Pancreas (tissue), 10 donors: Measurements from ENCODE around the gene LYL1. TPM values are rescaled to one million over a fixed set of nuclear protein-coding genes. Genes with fewer than 3 reads are reported as not detected.

Experiments
- ATAC-seq, 4 donors: fragments of 200-7000 bp; cut with Tn5 transposase; one replicate each; pipeline versions ENCODE4 v1.8.0 to v1.9.1; 2020; ENCODE audit warnings: mild to moderate bottlenecking in 4 of 4, moderate library complexity in 4 of 4
- DNase-seq, 6 donors: peaks; one replicate each; pipeline ENCODE4 v3.0.0-alpha.2; 2020
- FAIRE-seq: peaks from 2 replicates; lab custom pipeline; 2012; peaks lifted over from hg19 to GRCh38; lab: Jason Lieb, UNC
- H3K27ac ChIP-seq, 4 donors: fragments of 200-600 bp; sonication (generic); 1 replicate in 3 of 4; 2 replicates in 1 of 4; pipeline versions ENCODE4 v1.5.0 to v1.8.0; 2020
- H3K27me3 ChIP-seq, 4 donors: fragments of 200-600 bp; one replicate each; pipeline ENCODE4 v1.8.0; 2021
- H3K36me3 ChIP-seq, 3 donors: fragments of 200-600 bp; sonication (generic) in 1 of 3; one replicate each; pipeline versions ENCODE4 v1.5.0 to v1.8.0; 2020 to 2021
- H3K4me1 ChIP-seq, 3 donors: fragments of 200-600 bp; one replicate each; pipeline ENCODE4 v1.8.0; 2021
- H3K4me3 ChIP-seq, 4 donors: fragments of 200-600 bp; sonication (generic) in 2 of 4; one replicate each; pipeline versions ENCODE4 v1.5.0 to v1.8.0; 2020 to 2021
- H3K9me3 ChIP-seq, 4 donors: fragments of 200-600 bp; one replicate each; pipeline ENCODE4 v1.8.0; 2021
- WGBS, 2 donors: extraction: QIAGEN DNeasy Blood & Tissue Kit; methylation state at CpG; one replicate each; pipeline ENCODE4 v1.1.7; 2013; 5-methylcytosine and 5-hydroxymethylcytosine counted together
- intact Hi-C, 3 donors: fragments of 100-400 bp; cut with DNase I; formaldehyde crosslinking; loops; one replicate each; pipeline versions ENCODE4 v1.11.1 to v1.14.2; 2022
- polyA plus RNA-seq, 2 donors: library from polyadenylated mRNA; stranded (reverse); fragments of 200-250 nt; gene quantifications; one replicate each; pipeline ENCODE4 v1.2.3, GENCODE V29; 2013
- total RNA-seq, 6 donors: library from RNA; stranded (reverse); fragmentation: NEBNext Ultra II Directional in 4 of 6; extraction: Animal tissue kit (Norgen Biotek cat#: 25700) in 4 of 6; gene quantifications; one replicate each; pipeline versions ENCODE4 v1.2.1 to v1.2.4, GENCODE V29; 2021 to 2023
- TF ChIP-seq, protein P1 (sequence below), 4 donors: fragments of 200-600 bp; sonication (generic) in 3 of 4; IDR thresholded peaks; one replicate each; pipeline versions ENCODE4 v1.5.0 to v1.8.0; 2021; ENCODE audit warnings: antibody characterized with exemption in 4 of 4
- donor health status: healthy with polysubstance abuse.
- donor health status: DM: no; HTN: no; CAD: no; lungs with moderate emphysema.
- donor health status: DM: no; HTN: no; CAD: no.
- donor health status: control.
- donor health status: control.
- donor health status: Bipolar disorder and iron deficiency.
- donor health status: DM: yes; HTN: yes; CAD: no.
- donor health status: DM: no; HTN: no; CAD: no.
- donor health status: DM: no; HTN: no; CAD: no.
- donor health status: DM: yes; HTN: yes; CAD: no.

Gene LYL1
- total and polyA plus RNA-seq, 8 donors = 0.51 to 5.5 (median 2.4) TPM

DNA sequence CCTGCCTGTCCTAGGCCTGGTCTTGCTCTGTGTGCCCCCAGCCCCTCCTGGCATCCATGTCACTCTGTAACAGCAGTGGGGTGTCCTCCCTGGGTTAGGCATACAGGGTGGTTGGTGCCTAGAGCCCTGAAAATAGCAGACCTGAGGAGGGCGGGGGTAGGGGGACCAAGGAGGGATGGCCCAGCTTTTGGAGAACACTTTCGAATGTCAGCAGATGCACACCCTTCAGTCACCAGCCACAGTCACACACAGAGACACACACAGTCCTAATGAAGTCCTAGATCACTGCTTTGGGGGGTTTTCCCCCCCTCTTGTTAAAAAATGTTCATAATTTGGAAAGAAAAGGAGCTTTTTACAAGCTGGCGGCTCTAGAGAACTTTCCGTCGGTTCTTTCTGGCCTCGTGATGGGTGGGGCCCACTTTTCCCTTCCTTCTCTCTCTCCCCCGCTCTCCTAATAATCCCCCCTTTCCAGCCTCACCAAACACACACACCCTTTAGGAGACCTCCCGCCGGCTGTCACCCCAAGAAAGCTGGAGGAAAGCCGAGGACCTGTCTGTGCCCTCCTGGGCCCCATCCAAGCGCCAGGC lies 47.9 kb downstream of the LYL1 start:
- H3K4me3 ChIP-seq = no peak overlapping the region
- no peaks in the 10 kb centered on the region for H3K36me3 ChIP-seq
- H3K9me3 ChIP-seq = no peaks in the 10 kb centered on the region
- H3K27ac ChIP-seq = peak overlapping the region; percentile 83 to 90 (median 85)
- peak in 2 of 4 donors; percentile 1 to 21 for ATAC-seq
- DNase-seq = no peak
- 61 to 65% methylated on average over 11 of the region's 11 CpGs for WGBS, 2 donors
- H3K27me3 ChIP-seq = no peaks in the 10 kb centered on the region
- peaks cover 20 to 48% (median 32%) of the 10 kb centered on the region in 3 donors for H3K4me1 ChIP-seq
- intact Hi-C loops = no loop called here
- no peak for FAIRE-seq
- TF ChIP-seq, protein P1, sequence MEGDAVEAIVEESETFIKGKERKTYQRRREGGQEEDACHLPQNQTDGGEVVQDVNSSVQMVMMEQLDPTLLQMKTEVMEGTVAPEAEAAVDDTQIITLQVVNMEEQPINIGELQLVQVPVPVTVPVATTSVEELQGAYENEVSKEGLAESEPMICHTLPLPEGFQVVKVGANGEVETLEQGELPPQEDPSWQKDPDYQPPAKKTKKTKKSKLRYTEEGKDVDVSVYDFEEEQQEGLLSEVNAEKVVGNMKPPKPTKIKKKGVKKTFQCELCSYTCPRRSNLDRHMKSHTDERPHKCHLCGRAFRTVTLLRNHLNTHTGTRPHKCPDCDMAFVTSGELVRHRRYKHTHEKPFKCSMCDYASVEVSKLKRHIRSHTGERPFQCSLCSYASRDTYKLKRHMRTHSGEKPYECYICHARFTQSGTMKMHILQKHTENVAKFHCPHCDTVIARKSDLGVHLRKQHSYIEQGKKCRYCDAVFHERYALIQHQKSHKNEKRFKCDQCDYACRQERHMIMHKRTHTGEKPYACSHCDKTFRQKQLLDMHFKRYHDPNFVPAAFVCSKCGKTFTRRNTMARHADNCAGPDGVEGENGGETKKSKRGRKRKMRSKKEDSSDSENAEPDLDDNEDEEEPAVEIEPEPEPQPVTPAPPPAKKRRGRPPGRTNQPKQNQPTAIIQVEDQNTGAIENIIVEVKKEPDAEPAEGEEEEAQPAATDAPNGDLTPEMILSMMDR (IDR thresholded peaks at IDR 0.05) = no peak

DNA sequence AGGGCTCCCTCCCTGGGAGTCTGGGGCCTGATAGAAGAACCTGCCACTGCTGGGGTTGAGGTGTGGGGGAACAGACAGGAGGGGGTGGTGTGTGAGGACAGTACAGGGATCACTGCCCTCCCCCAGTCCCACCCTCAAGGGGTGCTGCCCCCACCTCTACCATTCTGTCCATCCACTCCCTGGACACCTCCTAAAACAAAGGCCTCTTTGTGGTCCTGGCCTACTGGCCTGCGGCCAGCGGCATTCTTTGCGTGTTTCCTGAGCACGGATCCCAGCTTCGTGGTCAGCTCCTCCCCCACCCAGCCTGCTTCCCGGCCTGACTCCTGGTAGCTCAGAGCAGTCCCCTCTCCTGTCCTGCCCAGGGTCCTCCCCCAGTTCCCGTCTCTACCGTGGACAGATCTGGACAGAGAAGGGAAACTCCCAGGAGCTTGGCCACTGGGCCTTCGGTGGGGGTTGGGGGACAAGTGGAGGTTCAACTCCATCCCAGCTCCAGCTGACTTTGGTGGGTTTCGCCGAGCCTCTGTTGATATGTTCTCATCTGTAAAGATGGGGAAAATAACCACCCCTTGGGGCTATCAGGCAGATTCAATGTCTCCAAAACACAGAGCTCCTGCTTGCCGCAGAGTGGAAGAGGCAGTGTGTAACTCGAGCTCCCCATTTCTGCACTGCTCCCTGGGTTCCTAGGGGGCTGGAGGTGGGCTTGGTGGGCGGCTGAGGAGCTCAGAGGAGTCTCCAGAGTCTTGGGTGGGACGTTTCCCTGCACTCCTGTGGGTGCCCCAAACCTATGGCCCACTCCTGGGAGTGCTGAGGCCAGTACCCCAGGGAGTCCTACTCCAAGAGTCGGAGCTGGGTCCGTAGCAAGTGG lies 48.7 kb downstream of the LYL1 start:
- Histone ChIP-seq H3K27ac (peak overlapping the region; percentile 83 to 90 (median 85)), H3K27me3 (no peaks in the 10 kb centered on the region), H3K9me3 (no peaks in the 10 kb centered on the region), H3K4me3 (no peak overlapping the region), H3K36me3 (no peaks in the 10 kb centered on the region), H3K4me1 (peaks cover 20 to 48% (median 32%) of the 10 kb centered on the region in 3 donors)
- peak; percentile 79 to 94 (median 86) for DNase-seq
- TF ChIP-seq, protein P1 (IDR thresholded peaks at IDR 0.05) = no peak
- no peak for FAIRE-seq
- WGBS, 2 donors = 54 to 64% methylated on average over 17 of the region's 17 CpGs
- intact Hi-C loops = no loop called here
- peak; percentile 61 to 71 (median 66) for ATAC-seq

DNA sequence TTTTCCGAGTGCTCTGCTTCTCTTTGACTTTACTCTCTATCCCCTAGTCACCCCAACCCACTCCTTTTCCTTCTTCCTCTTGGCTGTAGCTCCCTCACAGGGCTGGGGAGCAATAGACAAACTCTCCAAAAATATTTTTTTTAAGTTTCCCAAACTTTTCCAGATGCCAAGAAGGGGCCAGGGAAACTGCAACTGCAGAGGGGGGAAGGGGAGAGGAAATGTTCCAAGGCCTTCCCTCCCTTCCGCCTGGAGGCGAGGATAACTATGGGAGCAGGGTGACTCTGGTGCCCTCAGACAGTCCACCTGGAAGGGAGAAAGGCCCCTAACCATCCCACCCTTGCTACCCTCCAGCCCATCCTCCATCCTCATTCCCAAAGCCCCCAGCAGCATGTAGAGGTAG lies 49.4 kb downstream of the LYL1 start:
- FAIRE-seq = no peak
- WGBS, 2 donors = 66 to 78% methylated on average over 3 of the region's 3 CpGs
- no peak for DNase-seq
- H3K27ac ChIP-seq = peak overlapping the region; percentile 58 to 90 (median 84)
- H3K36me3 ChIP-seq = no peaks in the 10 kb centered on the region
- TF ChIP-seq, protein P1 (IDR thresholded peaks at IDR 0.05) = no peak
- H3K27me3 ChIP-seq = no peaks in the 10 kb centered on the region
- peaks cover 20 to 47% (median 32%) of the 10 kb centered on the region in 3 donors for H3K4me1 ChIP-seq
- no peaks in the 10 kb centered on the region for H3K9me3 ChIP-seq
- H3K4me3 ChIP-seq = no peak overlapping the region
- ATAC-seq = no peak
- intact Hi-C loops = no loop called here

DNA sequence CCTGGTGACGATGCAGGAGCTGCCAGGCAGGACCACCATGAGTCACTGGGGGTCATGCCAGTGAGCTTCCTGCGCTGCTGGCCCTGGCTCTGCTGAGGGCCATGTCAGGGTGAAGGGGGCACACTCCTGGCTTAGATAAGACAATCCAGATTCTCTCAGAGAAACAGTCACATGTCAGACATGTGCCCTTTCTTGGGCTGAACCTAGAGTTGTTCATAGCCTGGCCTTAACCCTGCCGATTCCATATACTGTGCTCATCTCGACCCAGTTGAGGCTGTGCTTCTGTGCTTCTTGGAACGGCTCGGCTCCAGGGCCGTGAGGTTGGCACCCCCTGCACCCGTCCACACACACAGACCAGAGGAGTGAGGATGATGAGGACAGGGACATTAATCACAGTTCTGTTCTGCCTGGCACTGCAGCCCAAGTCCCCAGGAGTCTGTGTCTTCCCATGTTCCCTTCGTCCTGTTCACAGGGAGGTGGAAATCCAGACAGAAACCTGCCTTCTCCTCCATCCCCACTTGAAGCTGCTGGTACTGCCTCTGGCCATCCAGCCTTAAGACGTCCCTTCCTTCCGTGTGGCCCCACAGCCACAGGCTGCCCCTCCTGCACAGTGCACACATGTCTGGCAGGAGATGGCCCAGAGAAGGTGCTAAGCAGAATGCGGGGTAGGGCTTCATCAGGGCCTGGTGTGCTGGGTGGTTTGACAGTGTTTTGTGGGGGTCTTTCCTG lies 50.0 kb downstream of the LYL1 start:
- Histone ChIP-seq H3K4me1 (peaks cover 18 to 44% (median 32%) of the 10 kb centered on the region in 3 donors), H3K4me3 (no peak overlapping the region), H3K27ac (peak overlapping the region; percentile 38 to 90 (median 84)), H3K27me3 (no peaks in the 10 kb centered on the region), H3K9me3 (no peaks in the 10 kb centered on the region), H3K36me3 (no peaks in the 10 kb centered on the region)
- intact Hi-C loops = no loop called here
- DNase-seq (no peak), FAIRE-seq (no peak), ATAC-seq (no peak)
- TF ChIP-seq, protein P1 (IDR thresholded peaks at IDR 0.05) = no peak
- 67 to 73% methylated on average over 12 of the region's 12 CpGs for WGBS, 2 donors
